A549 treated with RU486 at 1 μM for 4 hours (cell line): ENCODE results near the gene WIPF1. TPM values are rescaled to one million over a fixed set of nuclear protein-coding genes. Genes with fewer than 3 reads are reported as not detected.

ENCODE experiments used
- total RNA-seq: library from RNA; stranded (reverse); fragments of 200-300 nt; extraction: Qiagen RNA extraction; gene quantifications from 5 replicates; pipeline ENCODE4 v1.2.3, GENCODE V29; 2022; ENCODE audit warnings: low read depth

Gene WIPF1, protein sequence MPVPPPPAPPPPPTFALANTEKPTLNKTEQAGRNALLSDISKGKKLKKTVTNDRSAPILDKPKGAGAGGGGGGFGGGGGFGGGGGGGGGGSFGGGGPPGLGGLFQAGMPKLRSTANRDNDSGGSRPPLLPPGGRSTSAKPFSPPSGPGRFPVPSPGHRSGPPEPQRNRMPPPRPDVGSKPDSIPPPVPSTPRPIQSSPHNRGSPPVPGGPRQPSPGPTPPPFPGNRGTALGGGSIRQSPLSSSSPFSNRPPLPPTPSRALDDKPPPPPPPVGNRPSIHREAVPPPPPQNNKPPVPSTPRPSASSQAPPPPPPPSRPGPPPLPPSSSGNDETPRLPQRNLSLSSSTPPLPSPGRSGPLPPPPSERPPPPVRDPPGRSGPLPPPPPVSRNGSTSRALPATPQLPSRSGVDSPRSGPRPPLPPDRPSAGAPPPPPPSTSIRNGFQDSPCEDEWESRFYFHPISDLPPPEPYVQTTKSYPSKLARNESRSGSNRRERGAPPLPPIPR
- 15.1 to 24.5 TPM (median 22.0 TPM) in 5 replicates for total RNA-seq

DNA sequence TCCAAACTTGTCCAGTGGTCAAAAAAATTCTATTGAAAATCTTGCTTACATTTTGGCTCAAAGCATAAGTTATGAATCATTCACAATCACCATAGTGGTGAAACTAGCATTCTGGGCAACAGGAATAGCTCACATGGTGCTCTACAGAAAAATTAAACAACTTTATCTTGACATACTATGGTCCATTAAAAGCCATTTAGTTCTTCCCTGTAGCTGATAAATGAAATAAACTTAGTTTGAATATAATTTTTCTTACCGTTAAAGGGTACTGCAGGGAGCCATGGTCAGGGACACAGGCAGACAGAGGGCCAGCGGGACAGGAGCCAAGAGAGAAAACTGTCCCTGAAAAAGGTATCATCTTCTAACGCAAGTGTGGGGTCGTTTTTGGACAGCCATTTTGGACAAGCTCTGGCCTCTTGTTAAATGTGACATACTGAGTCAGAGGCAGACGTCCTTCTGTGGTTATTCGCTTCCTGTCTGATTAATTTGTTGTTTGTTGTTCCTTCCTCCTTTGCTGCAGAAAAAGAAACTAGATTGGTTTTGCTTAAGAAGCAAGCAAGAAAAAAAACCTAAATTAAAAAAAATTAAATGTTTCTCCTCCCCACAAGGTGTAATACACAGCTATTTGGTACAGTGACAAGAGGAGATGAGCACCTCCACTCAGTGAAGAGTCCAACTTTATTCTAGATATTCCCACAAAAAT is at the start of gene WIPF1:
TSS of gene WIPF1 (minus strand) at position 460 of the 703 bp plus-strand sequence. CDS start 12,231 bp downstream, outside the sequence.

Other genes starting within 250 kb of the WIPF1 start
- 12.0 to 17.6 TPM (median 15.3 TPM) in 5 replicates for gene SCRN3, start 202.1 kb downstream of the WIPF1 start, total RNA-seq
- gene GPR155, start 110.8 kb downstream of the WIPF1 start, total RNA-seq: 0.09 to 1.5 TPM (median 0.34 TPM) in 5 replicates
- gene CHRNA1, start 166.7 kb upstream of the WIPF1 start, total RNA-seq: not detected in 5 replicates